PFSK-1 (cell line): ENCODE data around the gene DLK1.

Experiments
- FOXP2 ChIP-seq: optimal IDR thresholded peaks from 2 replicates; pipeline ENCODE3; 2011; ENCODE audit warnings: borderline replicate concordance, control low read depth, inconsistent platforms; ENCODE audit not compliant: insufficient read depth; ENCODE audit errors: extremely low read length, extremely low read depth
- POLR2AphosphoS5 ChIP-seq: IDR thresholded peaks from 2 replicates; pipeline ENCODE4 v1.6.1; 2012; ENCODE audit warnings: low read depth, mild to moderate bottlenecking, control low read depth, low read length, moderate library complexity
- SIN3A ChIP-seq: IDR thresholded peaks from 2 replicates; pipeline ENCODE4 v1.6.1; 2012; ENCODE audit warnings: mild to moderate bottlenecking, low read length, moderate library complexity, borderline replicate concordance; ENCODE audit not compliant: insufficient read depth
- TAF1 ChIP-seq: IDR thresholded peaks from 2 replicates; pipeline ENCODE4 v1.6.1; 2012; ENCODE audit warnings: low read length, control low read depth, borderline replicate concordance; ENCODE audit not compliant: insufficient read depth
- TF ChIP-seq, protein P1 (sequence below), 2 experiments: IDR thresholded peaks; 2 replicates each; pipeline versions ENCODE4 v1.6.1 to v1.8.0; 2011 to 2012; ENCODE audit warnings: low read depth in 2 of 2, low read length in 2 of 2, control low read depth in 1 of 2, inconsistent platforms in 1 of 2, mild to moderate bottlenecking in 1 of 2, moderate library complexity in 1 of 2; ENCODE audit not compliant: insufficient read depth in 1 of 2

The DLK1 gene

DNA sequence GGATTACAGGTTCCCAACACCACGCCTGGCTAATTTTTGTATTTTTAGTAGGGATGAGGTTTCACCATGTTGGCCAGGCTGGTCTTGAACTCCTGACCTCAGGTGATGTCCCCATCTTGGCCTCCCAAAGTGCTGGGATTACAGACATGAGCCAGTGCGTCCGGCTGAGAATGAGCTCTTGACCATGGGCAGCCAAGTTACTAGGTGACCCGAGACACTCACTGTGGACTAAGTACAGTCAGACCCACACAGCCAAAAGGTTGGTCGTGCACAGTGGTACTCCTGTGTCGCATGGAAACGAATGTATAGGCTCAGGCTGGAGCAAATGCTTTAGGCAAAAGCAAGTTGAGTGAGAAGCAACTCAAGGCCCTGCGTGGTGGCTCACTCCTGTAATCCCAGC, 21.0 kb downstream of the DLK1 start:
- TF ChIP-seq POLR2AphosphoS5 (no peak), SIN3A (no peak), TAF1 (no peak), FOXP2 (no peak)
- TF ChIP-seq, protein P1, sequence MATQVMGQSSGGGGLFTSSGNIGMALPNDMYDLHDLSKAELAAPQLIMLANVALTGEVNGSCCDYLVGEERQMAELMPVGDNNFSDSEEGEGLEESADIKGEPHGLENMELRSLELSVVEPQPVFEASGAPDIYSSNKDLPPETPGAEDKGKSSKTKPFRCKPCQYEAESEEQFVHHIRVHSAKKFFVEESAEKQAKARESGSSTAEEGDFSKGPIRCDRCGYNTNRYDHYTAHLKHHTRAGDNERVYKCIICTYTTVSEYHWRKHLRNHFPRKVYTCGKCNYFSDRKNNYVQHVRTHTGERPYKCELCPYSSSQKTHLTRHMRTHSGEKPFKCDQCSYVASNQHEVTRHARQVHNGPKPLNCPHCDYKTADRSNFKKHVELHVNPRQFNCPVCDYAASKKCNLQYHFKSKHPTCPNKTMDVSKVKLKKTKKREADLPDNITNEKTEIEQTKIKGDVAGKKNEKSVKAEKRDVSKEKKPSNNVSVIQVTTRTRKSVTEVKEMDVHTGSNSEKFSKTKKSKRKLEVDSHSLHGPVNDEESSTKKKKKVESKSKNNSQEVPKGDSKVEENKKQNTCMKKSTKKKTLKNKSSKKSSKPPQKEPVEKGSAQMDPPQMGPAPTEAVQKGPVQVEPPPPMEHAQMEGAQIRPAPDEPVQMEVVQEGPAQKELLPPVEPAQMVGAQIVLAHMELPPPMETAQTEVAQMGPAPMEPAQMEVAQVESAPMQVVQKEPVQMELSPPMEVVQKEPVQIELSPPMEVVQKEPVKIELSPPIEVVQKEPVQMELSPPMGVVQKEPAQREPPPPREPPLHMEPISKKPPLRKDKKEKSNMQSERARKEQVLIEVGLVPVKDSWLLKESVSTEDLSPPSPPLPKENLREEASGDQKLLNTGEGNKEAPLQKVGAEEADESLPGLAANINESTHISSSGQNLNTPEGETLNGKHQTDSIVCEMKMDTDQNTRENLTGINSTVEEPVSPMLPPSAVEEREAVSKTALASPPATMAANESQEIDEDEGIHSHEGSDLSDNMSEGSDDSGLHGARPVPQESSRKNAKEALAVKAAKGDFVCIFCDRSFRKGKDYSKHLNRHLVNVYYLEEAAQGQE (IDR thresholded peaks at IDR 0.05; ENCODE audit: insufficient read depth in 1 of 2, low read depth in 2 of 2, low read length in 2 of 2), result no peak

DNA sequence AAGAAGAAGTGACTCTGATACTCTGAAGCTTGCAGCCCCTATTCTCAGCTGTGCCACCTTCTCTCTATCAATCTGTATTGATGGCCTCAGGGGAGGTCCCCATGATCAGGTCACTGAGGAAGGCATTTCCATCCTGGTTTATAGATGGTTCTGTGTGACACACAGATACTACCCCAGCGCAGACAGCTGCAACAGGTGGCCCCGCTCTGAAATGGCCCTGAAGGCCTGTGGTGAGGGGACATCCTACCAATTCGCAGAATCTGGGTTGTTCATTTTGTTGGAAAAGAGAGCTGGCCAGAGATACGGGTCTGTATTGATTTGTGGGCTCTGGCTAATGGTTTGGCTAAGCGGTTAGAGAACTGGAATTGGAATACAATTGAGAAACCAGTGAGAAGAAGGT, 21.7 kb downstream of the DLK1 start:
- no peak for TF ChIP-seq POLR2AphosphoS5
- no peak for TF ChIP-seq FOXP2
- TF ChIP-seq, protein P1 (IDR thresholded peaks at IDR 0.05; ENCODE audit: insufficient read depth in 1 of 2, low read depth in 2 of 2, low read length in 2 of 2), result no peak
- no peak for TF ChIP-seq SIN3A
- TF ChIP-seq TAF1, result no peak

DNA sequence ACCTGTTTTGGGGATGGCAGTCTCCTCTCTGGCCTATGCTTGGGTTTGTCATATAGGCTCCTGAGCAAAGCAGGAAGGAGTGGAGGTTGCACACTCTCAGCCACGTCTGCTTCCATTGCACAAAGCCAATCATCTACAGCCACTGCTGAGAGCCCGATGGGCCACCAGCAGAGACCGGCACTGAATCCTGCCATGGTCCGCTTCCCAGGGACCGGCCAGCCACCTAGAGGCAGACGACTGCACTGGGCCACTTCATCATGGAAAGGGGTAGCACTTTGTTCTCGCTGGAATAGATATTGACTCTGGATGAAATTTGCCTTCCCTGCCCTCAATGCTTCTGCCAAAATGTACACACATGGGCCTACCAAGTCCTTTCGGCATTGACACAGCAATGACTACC, 22.3 kb downstream of the DLK1 start:
- TF ChIP-seq TAF1, result no peak
- no peak for TF ChIP-seq POLR2AphosphoS5
- no peak for TF ChIP-seq FOXP2
- TF ChIP-seq, protein P1 (IDR thresholded peaks at IDR 0.05; ENCODE audit: insufficient read depth in 1 of 2, low read depth in 2 of 2, low read length in 2 of 2), result no peak
- no peak for TF ChIP-seq SIN3A

DNA sequence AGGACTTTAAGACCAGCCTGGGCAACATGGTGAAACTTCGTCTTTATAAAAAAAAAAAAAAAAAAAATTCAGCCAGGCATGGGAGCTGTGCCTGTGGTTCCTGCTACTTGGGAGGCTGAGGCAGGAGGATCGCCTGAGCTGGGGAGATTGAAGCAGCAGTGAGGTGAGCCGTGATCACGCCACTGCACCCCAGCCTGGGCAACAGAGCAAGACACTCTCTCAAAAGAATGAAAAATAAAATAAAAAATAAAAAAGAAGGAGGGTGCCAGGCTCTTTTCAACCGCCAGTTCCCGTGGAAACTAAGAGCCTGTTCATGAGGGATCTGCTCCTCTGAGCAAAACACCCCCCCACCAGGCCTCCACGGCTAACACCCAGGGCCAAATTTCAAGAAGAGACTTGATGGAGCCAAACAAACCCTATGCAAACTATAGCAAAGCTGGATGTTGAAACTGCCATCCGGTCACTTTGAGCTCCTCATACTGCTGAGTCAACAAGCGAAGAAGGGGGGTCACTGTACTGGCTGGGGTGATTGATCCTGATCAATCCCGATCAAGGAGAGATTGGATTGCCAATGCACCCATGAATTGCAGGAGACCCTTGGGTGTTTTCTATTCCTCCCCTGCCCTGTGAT, 23.4 kb downstream of the DLK1 start:
- TF ChIP-seq SIN3A (no peak), TAF1 (no peak), POLR2AphosphoS5 (no peak), FOXP2 (no peak)
- TF ChIP-seq, protein P1 (IDR thresholded peaks at IDR 0.05; ENCODE audit: insufficient read depth in 1 of 2, low read depth in 2 of 2, low read length in 2 of 2), result no peak

DNA sequence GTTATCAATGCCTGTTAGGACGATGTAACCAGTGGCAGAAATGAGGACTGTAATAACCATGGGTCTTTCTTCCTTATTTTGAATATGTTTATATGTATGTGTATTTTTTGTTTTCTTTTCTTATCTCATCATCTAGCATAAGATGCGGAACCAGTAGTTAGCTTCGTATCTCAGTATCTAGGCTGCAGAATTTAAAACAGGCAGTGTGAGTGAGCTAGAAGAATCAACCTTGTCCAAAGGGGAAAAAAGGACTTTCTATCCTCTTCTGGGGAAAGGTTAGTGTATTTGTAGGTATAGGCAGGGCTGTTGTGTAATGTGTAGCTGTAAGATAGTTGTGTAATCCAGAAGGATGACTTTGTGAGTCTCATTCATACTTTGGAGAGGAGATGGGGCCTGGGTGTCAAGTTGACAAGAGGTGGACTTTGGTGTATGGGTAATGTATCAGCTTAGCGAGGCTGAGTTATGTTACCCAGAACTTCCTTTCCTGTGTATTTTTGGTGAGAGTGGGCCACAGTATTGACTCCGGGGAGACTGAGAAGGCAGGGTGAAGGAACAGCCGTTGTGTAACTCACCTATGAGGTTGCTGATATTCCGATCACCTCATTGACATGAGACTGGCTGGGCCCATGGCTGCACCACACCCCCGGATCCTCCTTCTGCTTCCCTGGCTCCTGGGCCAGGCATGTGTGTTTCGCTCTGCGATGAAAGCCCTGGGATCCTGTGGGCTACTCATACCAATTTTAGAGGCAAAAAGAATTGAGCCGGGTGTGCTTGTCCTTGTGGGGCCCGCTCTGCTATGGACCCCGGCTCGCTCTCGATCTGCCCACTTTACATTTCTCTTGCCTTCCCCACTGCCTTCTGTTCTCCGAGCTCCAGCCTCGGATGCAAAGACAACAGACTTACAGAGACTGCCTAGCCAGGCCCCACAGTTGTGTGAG, 24.3 kb downstream of the DLK1 start:
- TF ChIP-seq FOXP2 (no peak), POLR2AphosphoS5 (no peak), SIN3A (no peak), TAF1 (no peak)
- TF ChIP-seq, protein P1 (IDR thresholded peaks at IDR 0.05; ENCODE audit: insufficient read depth in 1 of 2, low read depth in 2 of 2, low read length in 2 of 2), result no peak
